Ovary (tissue), 3 donors: Measurements from ENCODE around the gene FIGNL1.

Source experiments
- CTCF ChIP-seq, 3 donors: fragments of 450-650 bp in 2 of 3; fragments of 200-600 bp in 1 of 3; IDR thresholded peaks; one replicate each; pipeline versions ENCODE4 v1.5.1 to v1.8.0; 2016 to 2022; ENCODE audit warnings: antibody characterized with exemption in 3 of 3, mild to moderate bottlenecking in 1 of 3
- POLR2A ChIP-seq: fragments of 450-650 bp; IDR thresholded peaks from one replicate; pipeline ENCODE4 v1.6.1; 2017; ENCODE audit warnings: antibody characterized with exemption, mild to moderate bottlenecking, moderate library complexity
- donor health status: DM: no; HTN: no; CAD: no.

GRCh38 chr7:50462361-50462760 lies 12.2 kb upstream of the FIGNL1 start:
- no peak for TF ChIP-seq POLR2A
- TF ChIP-seq CTCF (IDR thresholded peaks at IDR 0.05): no peak
